Measurements from ENCODE around the gene BIRC3.
A peak's percentile ranks its signal among the peaks of the same experiment; 100 is the strongest.

BIRC3 gene

GRCh38 chr11:102314784-102315183 is 2.5 kb upstream of the BIRC3 start:
- H3K4me3 ChIP-seq (ENCODE audit: low read depth, low read length) = no peak overlapping the region
- DNase-seq (ENCODE audit: low read depth) = no peak
- no peak for TF ChIP-seq CTCF (IDR thresholded peaks at IDR 0.05; ENCODE audit: insufficient read depth, low read depth, low read length, missing control alignments)

GRCh38 chr11:102316346-102316904 is 859 bp upstream of the BIRC3 start:
- H3K4me3 ChIP-seq (ENCODE audit: low read depth, low read length) = peak overlapping the region; percentile 68
- DNase-seq (ENCODE audit: low read depth) = peak; percentile 64

GRCh38 chr11:102317768-102318103 is 452 bp downstream of the BIRC3 start:
- TF ChIP-seq CTCF (IDR thresholded peaks at IDR 0.05; ENCODE audit: insufficient read depth, low read depth, low read length, missing control alignments) = no peak
- H3K4me3 ChIP-seq (ENCODE audit: low read depth, low read length) = peak overlapping the region; percentile 68
- DNase-seq (ENCODE audit: low read depth) = no peak

More at GRCh38 chr11:102316346-102316904, 859 bp upstream of the BIRC3 start:
- no peak for TF ChIP-seq CTCF (IDR thresholded peaks at IDR 0.05; ENCODE audit: insufficient read depth, low read depth, low read length, missing control alignments)

GRCh38 chr11:102318469-102318868 is 1.2 kb downstream of the BIRC3 start:
- TF ChIP-seq CTCF (IDR thresholded peaks at IDR 0.05; ENCODE audit: insufficient read depth, low read depth, low read length, missing control alignments) = no peak
- peak; percentile 70 for DNase-seq (ENCODE audit: low read depth)
- peak overlapping the region; percentile 68 for H3K4me3 ChIP-seq (ENCODE audit: low read depth, low read length)

GRCh38 chr11:102319544-102319943 is 2.3 kb downstream of the BIRC3 start:
- peak overlapping the region; percentile 68 for H3K4me3 ChIP-seq (ENCODE audit: low read depth, low read length)
- peak; percentile 29 for DNase-seq (ENCODE audit: low read depth)
- TF ChIP-seq CTCF (IDR thresholded peaks at IDR 0.05; ENCODE audit: insufficient read depth, low read depth, low read length, missing control alignments) = no peak

GRCh38 chr11:102320188-102320587 is 2.9 kb downstream of the BIRC3 start:
- peak; percentile 40 for DNase-seq (ENCODE audit: low read depth)
- no peak for TF ChIP-seq CTCF (IDR thresholded peaks at IDR 0.05; ENCODE audit: insufficient read depth, low read depth, low read length, missing control alignments)
- peak overlapping the region; percentile 68 for H3K4me3 ChIP-seq (ENCODE audit: low read depth, low read length)

- TF ChIP-seq CTCF (IDR thresholded peaks at IDR 0.05; ENCODE audit: insufficient read depth, low read depth, low read length, missing control alignments) = no peak
- H3K4me3 ChIP-seq (ENCODE audit: low read depth, low read length) = peak overlapping the region; percentile 68
- peak; percentile 35 for DNase-seq (ENCODE audit: low read depth)
Measured at GRCh38 chr11:102320679-102321078, 3.4 kb downstream of the BIRC3 start.

Measured in GM12865 (cell line).